GM18519 (cell line): ENCODE data around the gene USP22.
"Not testable (repeated sequence)": the region's sequence is repeated elsewhere in the genome, so short reads cannot be mapped to it uniquely, and the experiment has no call there.

Experiments
- ATAC-seq: cut with Tn5 transposase; IDR thresholded peaks from one replicate; pipeline ENCODE4 v1.9.1; 2021; ENCODE audit warnings: mild to moderate bottlenecking, moderate library complexity; ENCODE audit not compliant: unreplicated experiment, low FRiP score

USP22 gene

GRCh38 chr17:20991276-20992037 lies 51.4 kb downstream of the USP22 start:
- ATAC-seq = no peak

- no peak for ATAC-seq
Measured at GRCh38 chr17:20989991-20990855, 52.6 kb downstream of the USP22 start.

DNA sequence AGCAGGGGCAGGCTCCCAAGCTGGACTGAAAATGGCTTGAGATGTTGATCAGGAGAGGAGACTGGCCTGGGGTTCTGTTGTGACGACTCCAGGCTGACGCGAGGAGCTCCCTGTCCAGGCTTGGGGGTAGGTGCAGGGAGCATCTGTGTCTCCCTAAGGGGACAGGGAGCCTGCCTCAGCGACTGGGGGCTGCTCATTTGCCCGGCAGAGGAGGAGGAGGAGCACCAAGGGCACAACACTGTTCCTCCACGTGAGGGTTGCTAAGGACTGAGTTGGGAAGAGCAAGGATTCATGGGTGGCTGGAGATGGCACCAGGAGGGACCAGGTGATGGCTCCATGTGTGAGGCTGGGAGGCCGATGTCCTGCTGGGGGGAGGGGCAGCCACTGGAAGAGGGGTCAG lies 53.3 kb downstream of the USP22 start:
- ATAC-seq = no peak

GRCh38 chr17:20988896-20989295 lies 53.9 kb downstream of the USP22 start:
- ATAC-seq = no peak

DNA sequence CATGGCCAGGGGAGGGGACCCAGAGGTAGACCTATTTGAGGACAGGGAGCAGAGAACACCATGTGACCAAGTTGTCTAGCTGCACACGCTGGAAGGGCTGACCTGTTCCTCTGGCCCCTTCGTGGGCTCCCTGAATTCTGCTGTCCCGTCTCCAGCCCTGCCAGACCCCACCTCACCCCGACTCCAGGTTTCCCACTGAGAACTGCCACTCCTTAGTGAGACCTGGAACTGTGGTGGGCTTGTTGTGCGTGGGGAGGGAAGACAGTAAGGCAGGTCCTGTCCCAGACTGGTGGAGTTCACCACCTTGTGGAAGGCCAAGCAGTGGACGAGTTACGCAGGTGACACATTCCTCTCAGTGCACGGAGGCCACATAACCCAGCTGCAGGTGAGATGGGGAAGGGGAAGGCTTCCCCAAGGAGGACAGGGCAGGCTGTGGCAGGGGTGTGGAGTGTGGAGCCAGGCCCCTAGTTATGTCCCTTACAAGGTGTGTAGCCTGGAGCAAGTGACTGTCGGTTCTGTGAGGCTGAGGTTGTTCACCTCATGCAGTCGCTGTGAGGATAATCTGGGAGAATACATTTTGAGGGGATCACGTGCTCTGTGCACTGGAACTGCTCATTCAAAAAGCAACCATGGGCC lies 54.7 kb downstream of the USP22 start:
- ATAC-seq = no peak

GRCh38 chr17:20987511-20987910 lies 55.3 kb downstream of the USP22 start:
- no peak for ATAC-seq

- ATAC-seq = no peak
Measured at GRCh38 chr17:20986767-20987510, 55.9 kb downstream of the USP22 start.

DNA sequence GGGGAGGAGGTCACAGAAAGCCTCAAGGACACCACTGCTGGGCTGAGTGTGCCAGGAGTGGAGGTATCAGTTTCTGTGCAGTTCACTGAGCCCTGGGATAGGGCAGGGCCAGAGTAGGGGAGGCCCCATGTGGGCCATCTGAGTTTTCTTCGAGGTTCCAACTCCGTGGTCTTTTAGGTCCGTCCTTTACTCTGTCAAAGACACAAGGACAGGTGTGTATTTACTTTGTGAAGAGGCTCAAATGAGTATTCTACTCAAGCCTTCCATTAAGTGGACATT lies 59.5 kb downstream of the USP22 start:
- no peak for ATAC-seq

DNA sequence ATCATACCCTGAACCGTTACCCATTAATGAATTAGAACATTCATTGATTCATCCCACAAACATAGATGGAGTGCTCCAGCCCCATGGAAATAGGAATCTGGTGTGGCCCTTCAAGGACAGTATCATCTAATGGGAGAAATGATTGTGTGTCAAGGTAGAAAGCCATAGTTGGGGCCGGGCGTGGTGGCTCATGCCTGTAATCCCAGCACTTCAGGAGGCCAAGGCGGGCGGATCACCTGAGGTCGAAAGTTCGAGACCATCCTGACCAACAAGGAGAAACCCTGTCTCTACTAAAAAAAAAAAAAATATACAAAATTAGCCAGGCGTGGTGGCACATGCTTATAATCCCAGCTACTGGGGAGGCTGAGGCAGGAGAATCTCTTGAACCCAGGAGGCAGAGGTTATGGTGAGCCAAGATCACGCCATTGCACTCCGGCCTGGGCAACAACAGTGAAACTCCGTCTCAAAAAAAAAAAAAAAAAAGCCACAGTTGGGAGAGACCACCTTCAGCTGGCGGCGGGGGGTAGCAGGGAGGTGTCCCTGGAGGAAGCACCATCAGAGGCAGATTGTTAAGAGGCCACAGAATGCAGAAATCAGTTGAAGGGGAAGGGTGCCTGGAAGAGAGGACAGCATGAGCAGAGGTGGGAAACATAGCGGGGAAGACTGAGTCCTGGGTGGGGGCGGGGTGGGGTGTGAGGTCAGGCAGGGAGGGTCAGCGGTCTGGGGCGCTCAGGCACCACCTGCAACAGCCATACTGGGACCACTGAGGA lies 60.0 kb downstream of the USP22 start:
- no peak for ATAC-seq

DNA sequence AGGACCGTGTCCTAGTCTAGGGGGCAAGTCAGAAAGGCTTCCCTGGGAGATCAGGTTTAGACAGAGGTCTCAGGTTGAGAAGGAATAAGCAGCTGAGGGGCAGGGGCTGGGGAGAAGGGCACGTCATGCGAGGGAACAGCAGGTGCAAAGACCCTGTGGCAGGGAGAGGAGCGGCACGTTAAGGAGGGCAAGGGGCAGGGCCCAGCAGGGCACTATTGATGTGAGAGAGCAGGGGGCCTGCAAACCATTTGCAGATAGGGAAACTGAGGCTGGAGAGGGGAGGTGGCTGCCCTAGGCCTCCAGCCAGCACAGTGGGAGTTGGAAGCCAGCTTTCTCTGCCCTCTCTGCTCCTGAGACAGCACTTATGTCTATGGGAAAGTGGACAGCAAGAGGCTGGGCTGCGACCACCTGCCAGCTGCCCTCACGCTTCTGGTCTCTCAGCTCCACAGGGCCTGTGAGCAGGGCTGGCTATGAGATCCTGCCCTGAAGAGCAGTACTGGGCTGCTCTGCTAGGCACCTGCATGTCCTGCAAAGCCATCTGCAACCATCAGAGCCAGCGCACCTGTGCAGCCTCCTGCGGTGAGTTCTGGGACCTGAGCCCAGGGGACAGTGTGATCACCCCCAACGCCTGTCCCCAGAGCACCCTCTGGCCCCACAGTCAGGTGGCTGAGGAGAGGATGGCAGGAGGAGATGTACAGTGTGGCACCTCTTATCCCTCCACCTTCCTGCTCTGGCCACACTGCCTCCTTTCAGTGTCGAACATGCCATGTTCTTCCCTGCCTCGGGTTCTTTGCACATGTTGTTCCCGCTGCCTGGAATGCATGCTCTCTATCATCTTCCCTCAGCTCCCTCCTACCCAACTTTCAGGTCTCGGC lies 61.5 kb downstream of the USP22 start:
- no peak for ATAC-seq

- ATAC-seq = no peak
Measured at GRCh38 chr17:20979792-20980083, 63.1 kb downstream of the USP22 start.

DNA sequence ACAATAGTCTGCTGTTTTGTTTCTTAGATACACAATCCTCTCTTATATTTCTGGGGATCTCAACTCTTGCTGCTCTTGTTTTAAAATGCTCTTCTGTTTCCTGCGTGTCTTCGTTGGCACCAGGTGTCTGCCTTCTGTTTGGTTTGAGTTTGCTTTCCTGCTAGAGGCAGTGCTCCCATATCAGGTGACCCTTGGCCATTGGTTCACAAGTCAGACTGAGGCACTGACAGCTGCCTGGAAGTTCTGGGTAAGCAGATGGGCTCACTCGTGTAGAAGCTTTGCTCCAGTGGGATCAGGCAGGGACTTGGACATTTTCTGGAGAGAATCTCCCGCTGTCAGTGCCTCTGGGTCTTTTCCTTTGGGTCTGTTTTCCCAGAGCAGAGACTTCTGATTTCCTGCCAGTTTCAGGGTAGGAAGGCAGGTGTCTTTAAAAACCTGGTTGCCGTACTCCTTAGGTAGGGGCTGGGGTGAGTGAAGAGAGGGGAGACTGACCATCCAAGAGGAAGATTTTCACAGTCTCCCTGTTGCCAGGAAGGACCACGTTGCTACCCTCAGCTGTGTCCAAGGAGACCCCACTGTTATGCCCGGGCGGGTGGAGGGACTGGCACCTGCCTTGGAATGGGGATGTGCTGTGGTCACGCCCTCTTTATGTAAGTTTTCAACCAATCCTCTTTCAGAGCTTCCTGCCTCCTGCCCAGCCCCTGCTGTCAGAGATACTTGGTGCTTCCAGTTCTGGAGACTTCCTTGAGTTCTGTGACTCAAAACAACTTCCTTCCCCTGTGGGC lies 63.6 kb downstream of the USP22 start:
- not testable (repeated sequence) for ATAC-seq

DNA sequence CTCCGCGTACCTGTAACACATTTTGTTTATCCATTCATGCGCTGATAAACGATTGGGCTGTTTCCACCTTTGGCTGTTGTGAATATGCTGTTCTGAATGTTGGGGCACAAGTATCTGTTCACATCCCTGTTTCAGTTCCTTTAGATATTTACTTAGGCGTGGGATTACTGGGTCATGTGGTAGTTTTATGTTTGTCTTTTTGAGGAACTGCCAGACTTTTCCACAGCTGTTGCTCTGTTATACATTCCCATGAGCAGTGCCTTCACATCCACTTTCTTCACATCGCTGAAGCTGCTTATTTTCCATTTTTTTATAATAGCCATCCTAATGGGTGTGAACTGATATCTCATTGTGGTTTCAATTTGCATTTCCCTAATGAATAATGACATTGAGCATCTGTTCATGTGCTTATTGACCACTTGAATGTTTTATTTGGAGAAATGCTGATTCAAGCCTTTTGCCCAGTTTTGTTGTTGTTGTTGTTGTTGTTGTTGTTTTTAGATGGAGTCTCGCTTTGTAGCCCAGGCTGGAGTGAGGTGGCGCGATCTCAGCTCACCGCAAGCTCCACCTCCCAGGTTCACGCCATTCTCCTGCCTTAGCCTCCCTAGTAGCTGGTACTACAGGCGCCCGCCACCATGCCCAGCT lies 65.1 kb downstream of the USP22 start:
- not testable (repeated sequence) for ATAC-seq

DNA sequence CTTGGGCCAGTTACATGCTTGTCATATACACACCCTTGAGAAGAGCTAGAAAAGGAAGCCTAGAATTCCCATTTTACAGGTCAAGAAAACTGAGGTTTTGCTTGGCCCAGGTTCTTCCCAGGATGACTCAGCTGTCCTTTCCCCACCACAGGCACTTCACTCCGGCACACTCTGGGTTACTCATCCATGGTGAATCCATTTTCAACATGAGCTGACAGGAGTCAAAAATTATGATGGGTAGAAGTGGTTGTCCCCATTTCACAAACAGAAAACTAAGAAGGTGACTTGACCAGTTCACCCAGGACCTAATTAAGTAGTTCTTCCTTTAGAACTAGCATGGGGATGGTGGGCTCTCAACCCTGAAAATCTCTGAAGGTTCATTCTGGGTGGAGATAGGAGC lies 67.2 kb downstream of the USP22 start:
- ATAC-seq = no peak

GRCh38 chr17:20970329-20970728 lies 72.5 kb downstream of the USP22 start:
- no peak for ATAC-seq

GRCh38 chr17:20968913-20969616 lies 73.7 kb downstream of the USP22 start:
- no peak for ATAC-seq

DNA sequence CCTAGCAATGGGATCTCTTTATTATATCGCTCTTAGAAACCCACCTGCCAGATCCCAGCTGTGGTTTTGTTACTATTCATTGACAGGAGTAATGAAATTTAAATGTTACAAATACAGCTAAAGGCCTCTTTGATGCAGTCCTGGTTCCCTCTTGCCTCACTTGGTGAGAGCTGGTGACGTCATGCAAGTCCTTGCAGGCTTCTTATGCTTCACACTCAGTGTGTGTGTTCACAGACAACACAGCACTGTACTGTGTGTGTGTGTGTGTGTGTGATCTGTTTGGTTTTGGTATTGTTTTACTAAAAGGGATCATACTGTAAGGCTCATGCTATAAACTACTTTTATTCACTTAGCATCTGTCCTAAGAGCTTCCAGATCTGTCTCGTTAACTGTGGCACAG lies 75.0 kb downstream of the USP22 start:
- no peak for ATAC-seq

DNA sequence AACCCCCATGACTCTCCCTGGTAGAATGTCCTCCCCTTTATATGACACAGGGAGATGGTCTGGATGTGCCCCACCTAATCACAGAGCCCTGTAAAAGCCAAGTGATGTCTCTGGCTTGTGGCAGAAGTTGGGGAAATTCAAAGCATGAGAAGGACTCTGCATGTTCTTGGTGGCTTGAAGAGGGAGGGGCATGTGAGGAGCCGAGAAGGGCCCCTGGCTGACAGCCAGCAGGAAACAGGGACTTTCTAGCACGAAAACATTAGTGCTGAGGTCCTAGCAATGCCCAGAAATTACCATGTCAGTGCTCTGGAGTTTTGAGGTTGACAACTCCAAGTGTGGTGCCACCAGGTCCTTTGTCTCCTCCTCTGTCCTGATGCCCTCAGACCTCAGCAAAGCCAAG lies 75.9 kb downstream of the USP22 start:
- no peak for ATAC-seq
